Upper lobe of left lung (tissue), 4 donors: ENCODE data around the gene HS3ST6.

Experiments
- CTCF ChIP-seq, 6 experiments: fragments of 450-650 bp in 4 of 6; fragments of 200-600 bp in 2 of 6; sonication (generic) in 2 of 6; IDR thresholded peaks; one replicate each; pipeline ENCODE4 v1.5.1; 2016 to 2019; ENCODE audit warnings: antibody characterized with exemption in 6 of 6
- EP300 ChIP-seq, 4 donors: sonication (generic); formaldehyde crosslinking; IDR thresholded peaks; one replicate each; pipeline ENCODE4 v1.5.1; 2017; ENCODE audit warnings: antibody characterized with exemption in 4 of 4, control low read depth in 2 of 4
- POLR2A ChIP-seq, 4 donors: fragments of 450-650 bp; IDR thresholded peaks; one replicate each; pipeline ENCODE4 v1.5.1; 2016 to 2017; ENCODE audit warnings: antibody characterized with exemption in 4 of 4, mild to moderate bottlenecking in 2 of 4
- POLR2AphosphoS5 ChIP-seq, 2 donors: sonication (generic); formaldehyde crosslinking; IDR thresholded peaks; one replicate each; pipeline ENCODE4 v1.5.1; 2017; ENCODE audit warnings: antibody characterized with exemption in 2 of 2

DNA sequence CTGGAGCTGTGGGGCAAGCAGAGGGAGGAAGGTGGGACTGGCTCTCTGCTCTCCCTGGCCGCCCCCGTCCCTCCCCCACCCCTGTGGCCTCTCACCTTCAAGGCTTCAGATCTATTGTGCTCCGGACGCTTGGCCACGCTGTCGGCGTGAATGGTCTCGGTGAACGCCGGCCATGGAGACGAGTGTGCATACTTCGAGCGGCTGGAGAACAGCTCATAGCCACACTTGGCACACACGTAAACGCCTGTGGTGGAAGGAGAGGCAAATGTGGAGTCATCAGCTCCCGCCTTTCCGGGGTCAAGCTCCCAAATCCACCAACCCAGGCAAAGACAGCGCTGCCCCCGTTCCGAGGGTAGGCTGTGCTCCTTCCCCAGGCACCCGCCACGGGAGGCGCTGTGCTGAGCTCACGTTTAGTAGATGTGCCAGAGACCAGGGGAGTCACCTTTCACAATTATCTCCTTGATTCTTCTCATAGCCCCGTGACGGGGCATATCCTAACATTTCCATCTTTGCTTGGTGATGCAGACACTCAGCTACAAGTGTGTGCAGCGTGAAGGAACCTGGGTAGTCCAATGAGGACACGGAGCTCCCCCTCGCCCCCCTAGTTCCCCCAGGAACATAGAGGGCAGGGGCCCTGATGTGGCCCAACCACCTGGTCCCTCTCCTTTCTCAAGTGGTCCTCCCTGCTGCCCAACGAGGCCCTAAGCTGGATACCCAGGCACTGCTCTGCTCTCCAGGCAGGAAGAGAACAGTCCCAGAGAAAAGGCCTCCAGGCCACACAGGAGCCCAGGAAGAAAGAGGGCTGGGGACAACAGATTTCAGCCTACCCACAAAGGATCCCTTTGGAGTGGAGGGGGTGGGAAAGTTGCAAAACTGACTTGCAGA, 23.2 kb upstream of the HS3ST6 start:
- no peak for TF ChIP-seq CTCF (IDR thresholded peaks at IDR 0.05)
- no peak for TF ChIP-seq EP300 (IDR thresholded peaks at IDR 0.05)
- TF ChIP-seq POLR2AphosphoS5 (IDR thresholded peaks at IDR 0.05): no peak
- no peak for TF ChIP-seq POLR2A (IDR thresholded peaks at IDR 0.05)
